CD4-positive, alpha-beta memory T cell (primary cell): ENCODE results near the gene CRX. TPM values are rescaled to one million over a fixed set of nuclear protein-coding genes. Genes with fewer than 3 reads are reported as not detected.
A peak's percentile ranks its signal among the peaks of the same experiment; 100 is the strongest.
"Not testable (repeated sequence)": the region's sequence is repeated elsewhere in the genome, so short reads cannot be mapped to it uniquely, and the experiment has no call there.

Experiments
- CTCF ChIA-PET: fragments of 350-600 bp; sonication (Branson Sonifier 250); formaldehyde crosslinking; loops from one replicate; lab custom pipeline; 2021; ENCODE audit warnings: inconsistent platforms; ENCODE audit not compliant: partially characterized antibody; lab: Charles Lee
- POLR2A ChIA-PET: fragments of 350-600 bp; sonication (Branson Sonifier 250); formaldehyde crosslinking; loops from one replicate; lab custom pipeline; 2021; ENCODE audit not compliant: partially characterized antibody; lab: Charles Lee
- DNase-seq, 5 donors: peaks; one replicate each; pipeline versions ENCODE4 v3.0.0 to v3.0.0-alpha.2; 2020 to 2022; ENCODE audit warnings: mixed read lengths in 1 of 5
- H3K27ac ChIP-seq: one replicate; pipeline ENCODE4 v1.7.0; 2013; ENCODE audit warnings: low read depth, low read length
- H3K27me3 ChIP-seq: 2 replicates; pipeline ENCODE4 v1.7.0; 2013; ENCODE audit warnings: mild to moderate bottlenecking, low read length, moderate library complexity; ENCODE audit not compliant: insufficient read depth
- H3K36me3 ChIP-seq: 2 replicates; pipeline ENCODE4 v1.7.0; 2013; ENCODE audit warnings: mild to moderate bottlenecking, low read length, moderate library complexity; ENCODE audit not compliant: insufficient read depth
- H3K4me1 ChIP-seq: 2 replicates; pipeline ENCODE4 v1.7.0; 2013; ENCODE audit warnings: mild to moderate bottlenecking, low read length, moderate library complexity; ENCODE audit not compliant: insufficient read depth
- H3K4me3 ChIP-seq, 2 donors: one replicate each; pipeline ENCODE4 v1.7.0; 2013; ENCODE audit warnings: low read length in 2 of 2, mild to moderate bottlenecking in 1 of 2
- H3K9me3 ChIP-seq, 2 donors: one replicate each; pipeline ENCODE4 v1.7.0; 2013; ENCODE audit warnings: low read length in 2 of 2, control low read depth in 1 of 2; ENCODE audit not compliant: control insufficient read depth in 1 of 2
- H3K27ac Mint-ChIP-seq, 7 donors: one replicate each; pipeline ENCODE4 v1.8.0; 2020 to 2021; ENCODE audit warnings: mixed read lengths in 7 of 7, mild to moderate bottlenecking in 6 of 7, inconsistent platforms in 3 of 7, moderate library complexity in 3 of 7
- H3K27me3 Mint-ChIP-seq, 2 donors: one replicate each; pipeline ENCODE4 v1.8.0; 2020 to 2021; ENCODE audit warnings: mixed read lengths in 2 of 2
- H3K36me3 Mint-ChIP-seq, 2 donors: one replicate each; pipeline ENCODE4 v1.8.0; 2020 to 2021; ENCODE audit warnings: mixed read lengths in 2 of 2, inconsistent platforms in 1 of 2, mild to moderate bottlenecking in 1 of 2
- H3K4me1 Mint-ChIP-seq, 4 donors: one replicate each; pipeline ENCODE4 v1.8.0; 2020 to 2021; ENCODE audit warnings: mixed read lengths in 4 of 4, mild to moderate bottlenecking in 1 of 4
- H3K4me3 Mint-ChIP-seq, 8 donors: one replicate each; pipeline ENCODE4 v1.8.0; 2020 to 2021; ENCODE audit warnings: mixed read lengths in 8 of 8, mild to moderate bottlenecking in 7 of 8, moderate library complexity in 6 of 8, inconsistent platforms in 3 of 8
- H3K9me3 Mint-ChIP-seq, 8 donors: one replicate each; pipeline ENCODE4 v1.8.0; 2020 to 2021; ENCODE audit warnings: mixed read lengths in 8 of 8, mild to moderate bottlenecking in 5 of 8, inconsistent platforms in 3 of 8, moderate library complexity in 1 of 8
- intact Hi-C: fragments of 100-400 bp; cut with micrococcal nuclease; formaldehyde crosslinking; loops from one replicate; pipeline ENCODE4 v1.15.1; 2023
- polyA plus RNA-seq, 2 donors: library from polyadenylated mRNA; unstranded; fragments of 300-500 nt; fragmentation: Illumina TruSeq; gene quantifications; one replicate each; pipeline ENCODE4 v1.2.3, GENCODE V29; 2021
- total RNA-seq, 2 experiments: library from RNA; stranded (reverse); gene quantifications; one replicate each; pipeline ENCODE4 v1.2.3, GENCODE V29; 2021

The CRX gene
- total RNA-seq (not detected), polyA plus RNA-seq (not detected)

DNA sequence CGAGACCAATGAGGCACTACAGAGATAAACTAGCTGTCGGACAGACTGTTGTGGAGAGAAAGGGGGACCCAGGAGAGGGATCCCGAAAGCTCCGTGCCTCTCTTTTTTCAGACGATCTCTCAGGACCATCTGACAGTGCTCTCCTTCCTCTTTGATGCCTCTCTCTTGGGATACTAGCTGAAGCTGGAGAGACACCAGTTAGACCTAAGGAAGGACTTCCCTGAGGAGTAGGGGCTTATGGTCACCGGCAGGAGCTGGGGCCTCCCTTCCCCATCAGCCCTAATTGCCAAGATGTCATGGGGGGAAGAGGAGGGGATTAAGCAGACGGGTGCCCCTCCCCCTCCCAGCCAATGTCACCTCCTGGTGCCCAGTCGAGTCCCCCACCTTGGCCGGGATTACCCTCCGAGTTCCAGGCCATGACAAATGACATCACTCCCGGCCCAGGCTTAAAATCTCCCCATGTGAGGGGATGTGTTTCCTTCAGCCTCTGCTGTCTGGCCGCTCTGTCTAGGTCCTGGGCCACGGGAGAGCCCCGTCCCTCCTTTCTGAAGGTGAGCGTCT is at the start of gene CRX:
TSS of gene CRX (plus strand) at position 478 of the 561 bp plus-strand sequence. CDS start 12,507 bp downstream, outside the sequence.
- Histone ChIP-seq H3K9me3 (no peaks in the 10 kb centered on the region), H3K36me3 (no peaks in the 10 kb centered on the region), H3K27ac (no peak within 1 kb of the TSS), H3K4me1 (no peaks in the 10 kb centered on the region), H3K27me3 (no peaks in the 10 kb centered on the region), H3K4me3 (no peak within 1 kb of the TSS)
- CTCF ChIA-PET = no interaction called here
- DNase-seq = no peak
- intact Hi-C loops = no loop called here
- Mint-ChIP-seq H3K4me1 (peaks cover 0 to 5% (median 3%) of the 10 kb centered on the region in 4 donors), H3K27me3 (peaks cover 28 to 35% of the 10 kb centered on the region in 2 donors), H3K27ac (peak within 1 kb of the TSS in 2 of 7 donors; percentile 63 to 71), H3K9me3 (peaks cover 0 to 5% (median 0%) of the 10 kb centered on the region in 8 donors), H3K36me3 (no peaks in the 10 kb centered on the region), H3K4me3 (no peak within 1 kb of the TSS)
- POLR2A ChIA-PET = no interaction called here

DNA sequence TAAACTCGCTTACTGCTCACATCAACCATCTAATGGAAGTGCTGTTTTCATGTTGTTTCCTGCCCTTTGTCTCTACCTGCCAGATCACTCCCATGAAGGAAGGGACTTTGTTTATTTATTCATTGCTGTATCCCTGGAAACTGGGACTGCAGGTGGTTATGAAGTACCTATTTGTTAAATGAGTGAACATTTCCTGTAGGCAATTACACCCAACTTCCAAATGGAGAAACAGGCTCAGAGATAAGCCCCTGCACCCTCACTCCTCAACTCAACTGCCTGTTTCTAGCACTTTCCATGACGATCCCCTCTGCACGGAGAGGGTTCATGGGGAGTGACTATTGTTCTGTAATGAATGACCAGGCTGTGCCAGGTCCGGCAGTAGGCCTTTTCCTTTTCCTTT is 45.2 kb upstream of the CRX start:
- intact Hi-C loops = no loop called here
- Histone ChIP-seq H3K27me3 (no peaks in the 10 kb centered on the region), H3K4me1 (peaks cover 17% of the 10 kb centered on the region), H3K4me3 (no peak overlapping the region), H3K27ac (no peak overlapping the region), H3K9me3 (no peaks in the 10 kb centered on the region), H3K36me3 (no peaks in the 10 kb centered on the region)
- CTCF ChIA-PET = interaction anchor here (0.6 to 1.2 kb wide), 3 partner anchors 9 to 1953 kb away, joined by 3 to 5 read pairs (median 3); no protein-coding TSS in a partner anchor
- no peak for DNase-seq
- Mint-ChIP-seq H3K36me3 (peaks cover 4 to 10% of the 10 kb centered on the region in 2 donors), H3K27me3 (no peaks in the 10 kb centered on the region), H3K9me3 (no peaks in the 10 kb centered on the region), H3K27ac (peak overlapping the region in 3 of 7 donors; percentile 11 to 71 (median 43)), H3K4me1 (peaks cover 12 to 39% (median 24%) of the 10 kb centered on the region in 4 donors), H3K4me3 (peak overlapping the region in 3 of 8 donors; percentile 4 to 39 (median 31))
- POLR2A ChIA-PET = interaction anchor here (0.7 kb wide), 1 partner anchor 729 kb away, joined by 4 read pairs; no protein-coding TSS in a partner anchor

DNA sequence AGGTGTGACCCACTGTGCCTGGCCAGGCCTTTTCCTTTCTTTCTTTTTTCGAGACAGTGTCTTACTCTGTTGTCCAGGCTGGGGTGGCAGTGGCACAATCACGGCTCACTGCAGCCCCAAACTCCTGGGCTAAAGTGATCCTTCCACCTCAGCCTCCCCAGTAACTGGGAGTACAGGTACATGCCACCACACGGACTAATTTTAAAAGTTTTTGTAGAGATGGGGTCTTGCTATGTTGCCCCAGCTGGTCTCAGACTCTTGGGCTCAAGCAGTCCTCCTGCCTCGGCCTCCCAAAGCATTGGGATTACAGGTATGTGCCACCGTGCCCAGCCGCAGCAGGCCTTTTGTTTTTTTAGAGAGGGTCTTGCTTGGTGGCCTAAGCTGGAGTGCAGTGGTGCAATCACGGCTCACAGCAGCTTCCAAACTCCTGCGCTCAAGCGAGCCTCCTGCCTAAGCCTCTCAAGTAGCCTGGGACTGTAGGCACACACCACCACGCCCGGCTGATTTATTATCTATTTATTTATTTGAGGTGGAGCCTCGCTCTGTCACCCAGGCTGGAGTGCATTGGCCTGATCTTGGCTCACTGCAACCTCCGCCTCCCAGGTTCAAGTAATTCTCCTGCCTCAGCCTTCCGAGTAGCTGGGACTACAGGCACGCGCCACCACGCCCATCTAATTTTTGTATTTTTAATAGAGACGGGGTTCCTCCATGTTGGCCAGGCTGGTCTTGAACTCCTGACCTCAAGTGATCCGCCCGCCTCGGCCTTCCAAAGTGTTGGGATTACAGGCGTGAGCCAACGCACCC is 44.3 kb upstream of the CRX start:
- not testable (repeated sequence) for H3K36me3 ChIP-seq, H3K9me3 Mint-ChIP-seq, DNase-seq, H3K27me3 ChIP-seq, H3K9me3 ChIP-seq, H3K27me3 Mint-ChIP-seq
- intact Hi-C loops = loop anchor here (1.0 kb wide), 2 partner anchors 32 to 503 kb away; partner anchors contain the start of genes INAFM1 and NOP53
- Mint-ChIP-seq H3K4me3 (peak overlapping the region; percentile 91 to 98 (median 96)), H3K27ac (peak overlapping the region in 4 of 7 donors; percentile 74 to 97 (median 96)), H3K36me3 (peaks cover 13 to 18% of the 10 kb centered on the region in 2 donors), H3K4me1 (peaks cover 15 to 42% (median 27%) of the 10 kb centered on the region in 4 donors)
- ChIA-PET POLR2A (interaction anchor here (0.7 to 2.1 kb wide), 6 partner anchors 19 to 1844 kb away, joined by 3 to 7 read pairs (median 4); partner anchors contain the start of gene NOP53), CTCF (interaction anchor here (1.2 kb wide), 1 partner anchor 10 kb away, joined by 3 read pairs; no protein-coding TSS in a partner anchor)
- peak overlapping the region; percentile 55 to 99 for H3K4me3 ChIP-seq
- H3K4me1 ChIP-seq = peaks cover 17% of the 10 kb centered on the region
- peak overlapping the region; percentile 86 for H3K27ac ChIP-seq

DNA sequence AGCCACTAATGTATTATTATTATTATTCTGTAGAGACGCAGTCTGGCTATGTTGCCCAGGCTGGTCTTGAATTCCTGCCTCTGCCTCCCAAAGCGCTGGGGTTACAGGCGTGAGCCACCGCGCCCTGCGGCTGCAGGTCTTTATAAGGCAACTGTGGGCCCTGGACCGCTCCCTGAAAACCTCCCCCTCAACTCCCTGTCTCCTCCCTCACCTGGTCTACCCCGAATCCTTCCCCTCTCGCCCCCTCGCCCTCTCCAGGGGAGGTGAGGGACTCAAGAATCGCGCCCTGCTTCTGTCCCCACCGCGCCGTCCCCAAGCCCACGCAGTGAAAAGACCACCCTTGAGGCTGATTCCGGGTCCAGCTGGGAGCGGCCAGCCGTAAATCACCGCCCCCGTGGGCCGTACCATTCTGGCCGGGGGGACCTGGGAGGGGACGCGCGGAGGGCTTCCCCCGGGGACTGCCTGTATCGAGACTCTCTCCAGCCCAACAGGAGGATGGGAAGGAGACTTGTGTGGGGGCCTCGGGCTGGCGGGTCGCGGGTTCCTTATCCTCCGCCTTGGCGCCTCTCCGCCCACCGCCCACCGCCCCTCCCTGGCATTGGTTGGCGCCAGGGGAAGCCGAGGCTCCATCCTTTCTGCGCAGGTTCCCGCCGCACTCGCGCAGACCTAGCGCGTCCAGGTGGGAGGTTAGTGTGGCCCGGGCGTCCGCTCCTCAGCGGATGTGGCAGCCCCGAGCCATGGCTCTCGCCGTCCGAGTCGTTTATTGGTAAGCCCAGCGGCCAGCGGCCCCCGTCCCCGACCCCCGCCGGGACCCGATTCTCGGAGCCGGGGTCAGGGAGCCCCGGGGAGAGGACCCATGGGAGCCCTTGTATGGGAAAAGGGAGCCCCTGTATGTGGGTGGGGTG is 43.4 kb upstream of the CRX start, which contains the start of gene SELENOW:
TSS of gene SELENOW (plus strand) at position 655 of the 905 bp plus-strand sequence. CDS start at position 738, 83 bp downstream.
- Mint-ChIP-seq H3K27me3 (no peaks in the 10 kb centered on the region), H3K4me1 (peaks cover 15 to 42% (median 27%) of the 10 kb centered on the region in 4 donors), H3K36me3 (peaks cover 17 to 24% of the 10 kb centered on the region in 2 donors), H3K9me3 (no peaks in the 10 kb centered on the region), H3K4me3 (peak within 1 kb of the TSS; percentile 91 to 98 (median 96)), H3K27ac (peak within 1 kb of the TSS; percentile 74 to 97 (median 95))
- H3K9me3 ChIP-seq = no peaks in the 10 kb centered on the region
- H3K4me1 ChIP-seq = peaks cover 17% of the 10 kb centered on the region
- no peaks in the 10 kb centered on the region for H3K36me3 ChIP-seq
- ChIA-PET CTCF (no interaction called here), POLR2A (interaction anchor here (0.7 to 2.1 kb wide), 6 partner anchors 20 to 1845 kb away, joined by 3 to 7 read pairs (median 3); partner anchors contain the start of gene NOP53)
- H3K4me3 ChIP-seq = peak within 1 kb of the TSS; percentile 55 to 99
- peak within 1 kb of the TSS; percentile 86 for H3K27ac ChIP-seq
- intact Hi-C loops = loop anchor here (1.0 kb wide), 2 partner anchors 33 to 504 kb away; partner anchors contain the start of genes INAFM1 and NOP53
- DNase-seq = peak; percentile 73 to 87 (median 80)
- no peaks in the 10 kb centered on the region for H3K27me3 ChIP-seq

DNA sequence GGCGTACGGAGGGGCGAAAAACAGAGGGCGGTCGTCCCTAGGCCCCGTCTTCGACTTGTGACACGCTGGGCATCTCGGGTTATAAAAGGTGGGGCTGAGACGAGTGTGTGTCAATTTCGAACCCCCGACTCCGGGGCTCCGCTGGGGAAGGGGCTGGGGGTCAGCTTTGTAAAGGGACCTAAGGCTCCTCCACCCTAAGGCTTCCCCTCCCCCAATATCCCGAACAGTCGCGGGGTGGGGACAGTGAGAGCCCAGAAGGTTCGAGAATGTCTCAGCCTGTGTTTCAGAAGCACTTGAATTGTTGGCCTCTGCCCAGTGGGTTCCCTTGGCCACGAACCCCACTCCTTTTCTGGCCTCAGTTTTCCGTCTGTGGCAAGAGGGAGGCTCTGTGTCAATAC is 42.8 kb upstream of the CRX start:
- CTCF ChIA-PET = no interaction called here
- Histone ChIP-seq H3K36me3 (peaks cover 4% of the 10 kb centered on the region), H3K27ac (peak overlapping the region; percentile 86), H3K4me1 (peaks cover 17% of the 10 kb centered on the region), H3K27me3 (no peaks in the 10 kb centered on the region), H3K9me3 (no peaks in the 10 kb centered on the region), H3K4me3 (peak overlapping the region; percentile 55 to 99)
- DNase-seq = no peak
- H3K9me3 Mint-ChIP-seq = no peaks in the 10 kb centered on the region
- peaks cover 15 to 42% (median 27%) of the 10 kb centered on the region in 4 donors for H3K4me1 Mint-ChIP-seq
- peak overlapping the region; percentile 91 to 98 (median 96) for H3K4me3 Mint-ChIP-seq
- intact Hi-C loops = loop anchor here (1.0 kb wide), 2 partner anchors 34 to 505 kb away; partner anchors contain the start of genes INAFM1 and NOP53
- no peaks in the 10 kb centered on the region for H3K27me3 Mint-ChIP-seq
- H3K36me3 Mint-ChIP-seq = peaks cover 20 to 28% of the 10 kb centered on the region in 2 donors
- H3K27ac Mint-ChIP-seq = peak overlapping the region; percentile 74 to 97 (median 95)
- POLR2A ChIA-PET = interaction anchor here (0.8 to 2.1 kb wide), 2 partner anchors 20 to 178 kb away, joined by 3 to 7 read pairs; no protein-coding TSS in a partner anchor

DNA sequence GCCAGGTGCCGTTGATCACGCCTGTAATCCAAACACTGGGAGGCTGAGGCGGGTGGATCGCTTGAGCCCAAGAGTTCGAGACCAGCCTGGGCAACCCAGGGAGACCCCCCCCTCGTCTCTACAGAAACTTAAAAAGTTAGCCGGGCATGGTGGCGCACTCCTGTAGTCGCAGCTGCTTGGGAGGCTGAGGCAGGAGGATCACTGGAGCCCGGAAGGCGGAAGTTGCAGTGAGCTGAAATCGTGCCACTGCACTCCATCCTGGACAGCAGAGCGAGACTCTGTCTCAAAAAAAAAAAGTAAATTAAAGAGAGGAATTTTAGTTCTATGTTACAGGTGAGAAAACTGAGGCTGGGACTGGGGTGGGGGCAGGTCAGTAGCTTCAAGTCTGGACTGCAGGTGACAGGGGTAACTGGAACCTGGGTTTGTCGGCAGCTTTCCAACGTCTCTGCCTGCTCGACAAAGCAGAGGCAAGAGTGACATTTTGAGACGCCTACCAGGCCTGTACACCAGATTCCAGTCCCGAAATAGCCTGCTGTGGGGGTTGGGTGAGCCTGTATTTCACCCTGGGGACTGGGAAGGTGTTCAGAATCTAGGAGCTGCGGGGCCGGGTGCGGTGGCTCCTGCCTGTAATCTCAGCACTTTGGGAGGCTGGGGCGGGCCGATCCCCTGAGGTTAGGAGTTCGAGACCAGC is 42.1 kb upstream of the CRX start:
- Mint-ChIP-seq H3K9me3 (no peaks in the 10 kb centered on the region), H3K27ac (peak overlapping the region; percentile 74 to 97 (median 95)), H3K4me1 (peaks cover 16 to 42% (median 27%) of the 10 kb centered on the region in 4 donors), H3K36me3 (peaks cover 28 to 36% of the 10 kb centered on the region in 2 donors), H3K27me3 (no peaks in the 10 kb centered on the region), H3K4me3 (peak overlapping the region; percentile 91 to 98 (median 96))
- peak overlapping the region; percentile 55 to 99 for H3K4me3 ChIP-seq
- no peaks in the 10 kb centered on the region for H3K27me3 ChIP-seq
- H3K36me3 ChIP-seq = peaks cover 4% of the 10 kb centered on the region
- intact Hi-C loops = no loop called here
- H3K4me1 ChIP-seq = peaks cover 17% of the 10 kb centered on the region
- CTCF ChIA-PET = interaction anchor here (0.8 to 1.3 kb wide), 2 partner anchors 8 to 14 kb away, joined by 3 to 4 read pairs; no protein-coding TSS in a partner anchor
- POLR2A ChIA-PET = interaction anchor here (1.3 to 2.1 kb wide), 2 partner anchors 21 to 34 kb away, joined by 3 to 7 read pairs; partner anchors contain the start of gene NOP53
- peak overlapping the region; percentile 86 for H3K27ac ChIP-seq
- no peaks in the 10 kb centered on the region for H3K9me3 ChIP-seq
- no peak for DNase-seq
